Measurements from ENCODE around the gene AVPR1B.

The AVPR1B gene, protein sequence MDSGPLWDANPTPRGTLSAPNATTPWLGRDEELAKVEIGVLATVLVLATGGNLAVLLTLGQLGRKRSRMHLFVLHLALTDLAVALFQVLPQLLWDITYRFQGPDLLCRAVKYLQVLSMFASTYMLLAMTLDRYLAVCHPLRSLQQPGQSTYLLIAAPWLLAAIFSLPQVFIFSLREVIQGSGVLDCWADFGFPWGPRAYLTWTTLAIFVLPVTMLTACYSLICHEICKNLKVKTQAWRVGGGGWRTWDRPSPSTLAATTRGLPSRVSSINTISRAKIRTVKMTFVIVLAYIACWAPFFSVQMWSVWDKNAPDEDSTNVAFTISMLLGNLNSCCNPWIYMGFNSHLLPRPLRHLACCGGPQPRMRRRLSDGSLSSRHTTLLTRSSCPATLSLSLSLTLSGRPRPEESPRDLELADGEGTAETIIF

DNA sequence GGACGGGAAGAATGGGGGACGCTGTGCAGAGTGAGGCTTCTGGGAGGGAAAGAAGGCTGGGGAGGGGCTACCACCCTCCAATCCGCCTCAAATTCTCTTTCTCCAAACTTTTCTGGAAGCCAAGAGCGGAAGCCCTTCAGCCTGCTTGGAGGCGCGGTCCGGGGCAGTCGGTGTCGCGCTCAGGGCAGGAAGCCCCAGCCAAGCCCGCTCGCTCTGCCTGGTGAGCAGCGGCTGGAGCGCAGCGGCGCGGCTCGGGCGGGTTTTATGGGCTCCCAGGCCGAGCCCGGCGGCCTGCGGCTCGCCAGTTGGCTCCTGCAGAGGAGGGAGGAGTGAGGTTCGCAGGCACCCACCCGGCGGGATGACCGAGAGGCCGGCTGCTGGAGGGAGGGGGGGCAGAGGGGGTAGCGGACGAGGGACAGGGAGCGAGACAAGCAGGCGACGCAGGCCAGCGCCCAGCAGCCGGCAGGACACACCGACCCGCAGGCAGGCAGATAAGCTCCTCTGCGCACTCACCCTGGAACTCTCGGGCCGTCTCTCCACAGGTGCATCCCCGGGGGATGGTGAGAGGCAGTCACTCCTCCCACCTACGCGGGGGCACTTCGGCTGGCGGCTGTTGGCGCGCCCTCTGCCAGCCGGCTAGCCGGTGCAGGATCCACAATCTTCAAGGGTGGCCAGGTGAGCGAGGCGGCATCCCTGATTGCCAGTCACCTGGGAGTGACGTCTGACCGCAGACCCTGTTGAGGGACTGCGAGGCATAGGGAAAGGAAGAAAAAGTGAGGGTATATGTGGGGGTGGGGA, at the start of gene AVPR1B:
AVPR1B (minus strand) TSS at position 238 of the 798 bp plus-strand sequence. CDS start 498 bp downstream, outside the sequence.
- in situ Hi-C loops (cut with MboI; ENCODE audit: low sequenced_read_pairs) = no loop called here

DNA sequence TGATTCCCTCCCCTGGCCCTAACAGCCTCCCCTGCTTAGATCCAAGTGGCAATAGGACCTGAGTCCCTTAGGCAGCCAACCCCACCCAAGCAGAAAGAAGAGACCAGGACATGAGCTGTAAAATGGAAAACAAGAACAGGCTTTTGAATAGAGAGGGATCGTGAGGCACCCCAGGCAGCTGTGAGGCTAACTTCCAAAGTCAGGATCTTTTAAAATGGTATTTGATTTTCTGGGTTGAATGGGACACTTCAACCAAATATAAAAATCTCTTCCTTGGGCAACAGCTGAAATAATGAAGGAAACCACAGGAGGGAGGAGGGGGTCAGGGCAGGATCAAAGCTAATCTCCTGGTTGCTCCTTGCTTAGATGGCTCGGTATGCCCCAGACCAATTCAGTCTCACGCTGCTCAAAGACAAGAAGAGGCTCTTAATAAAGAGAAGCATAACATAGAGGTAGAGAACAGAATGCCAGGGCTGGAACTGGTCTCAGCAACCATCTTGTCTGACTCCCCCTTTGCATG, 28.6 kb upstream of the AVPR1B start:
- in situ Hi-C loops (cut with MboI; ENCODE audit: low sequenced_read_pairs) = no loop called here

DNA sequence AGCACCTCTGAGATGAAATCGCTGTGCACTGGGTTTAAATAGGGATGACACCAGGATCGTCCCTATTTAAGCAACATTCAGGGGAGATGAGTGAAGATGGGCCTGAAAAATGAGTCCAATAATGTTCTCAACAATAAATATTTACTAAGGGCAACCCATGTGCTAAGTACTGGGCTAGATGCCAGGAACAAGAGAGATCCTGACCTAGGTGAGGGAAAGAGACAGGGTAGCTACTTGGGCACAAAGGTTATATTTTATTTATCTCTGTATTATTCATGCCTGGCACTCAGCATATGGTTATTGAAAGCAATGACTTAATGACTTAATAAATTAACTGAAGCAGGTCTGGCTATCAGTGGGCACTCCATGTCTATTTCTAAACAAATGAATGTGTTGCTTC, 27.4 kb upstream of the AVPR1B start:
- in situ Hi-C loops (cut with MboI; ENCODE audit: low sequenced_read_pairs) = no loop called here

DNA sequence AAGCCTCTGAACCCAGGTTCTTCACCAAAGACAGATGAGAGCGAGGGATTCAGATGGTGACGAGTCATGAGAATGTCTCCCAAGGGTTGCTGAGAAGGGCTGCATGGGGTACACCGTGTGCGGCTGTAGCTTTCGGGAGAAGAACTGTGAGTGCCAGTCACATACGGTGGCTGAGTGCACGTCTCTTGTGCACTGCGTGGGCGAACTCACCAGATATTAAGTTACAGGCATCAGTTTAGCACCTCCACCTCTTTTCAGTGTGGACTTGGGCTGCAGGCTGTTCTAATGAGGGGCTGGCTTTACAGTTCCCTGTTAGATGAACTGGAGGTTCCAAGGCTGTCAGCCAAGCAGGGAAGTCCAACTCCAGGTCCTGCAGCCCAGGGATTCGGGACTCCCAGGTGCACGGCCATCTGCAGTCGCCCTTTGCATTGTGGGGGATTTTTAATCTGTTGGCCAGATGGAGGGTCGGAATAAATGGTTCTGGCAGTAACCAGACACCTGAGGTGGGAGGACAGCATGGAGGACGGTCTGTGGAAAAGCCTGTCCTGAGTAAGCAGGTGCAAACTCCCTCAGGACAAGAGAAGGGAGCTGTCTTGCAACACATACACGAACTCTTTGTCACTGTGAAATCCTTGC, 26.5 kb upstream of the AVPR1B start:
- in situ Hi-C loops (cut with MboI; ENCODE audit: low sequenced_read_pairs) = no loop called here

DNA sequence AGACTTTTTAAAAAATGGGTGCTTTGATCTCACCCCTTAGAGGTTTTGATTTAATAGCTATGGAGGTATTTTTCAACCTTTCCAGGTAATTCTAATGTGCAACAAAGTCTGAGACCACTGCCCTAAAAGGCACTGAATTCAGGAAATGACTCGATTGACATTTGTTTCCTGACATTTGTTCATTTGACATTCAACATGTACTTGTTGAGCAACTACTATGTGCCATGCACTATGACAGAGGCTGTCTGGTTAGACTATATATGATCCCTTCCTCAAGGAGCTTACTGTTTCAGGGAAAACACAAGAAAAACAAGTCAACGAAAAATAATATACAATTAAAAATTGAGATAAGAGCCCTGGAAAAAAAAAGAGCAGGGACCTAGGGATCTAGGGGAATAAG, 25.6 kb upstream of the AVPR1B start:
- in situ Hi-C loops (cut with MboI; ENCODE audit: low sequenced_read_pairs) = no loop called here

DNA sequence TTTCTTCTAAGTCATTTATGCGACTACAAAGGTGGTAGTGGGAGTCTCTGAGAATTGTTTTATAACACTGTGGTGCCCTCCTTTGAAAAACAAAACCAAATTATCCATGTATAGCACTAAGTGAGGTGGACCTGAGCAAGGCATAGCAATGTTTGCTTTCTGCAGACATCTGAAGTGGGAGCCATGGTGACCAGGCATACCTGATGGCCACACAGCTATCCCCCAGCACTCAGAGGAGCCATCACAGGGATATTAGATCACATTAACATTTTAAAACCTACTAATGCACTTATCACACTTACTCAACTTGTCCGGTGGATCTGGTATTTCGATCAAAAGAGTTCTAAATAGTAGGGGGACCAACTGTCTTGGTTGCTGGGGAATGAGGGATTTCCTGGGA, 24.8 kb upstream of the AVPR1B start:
- in situ Hi-C loops (cut with MboI; ENCODE audit: low sequenced_read_pairs) = no loop called here

DNA sequence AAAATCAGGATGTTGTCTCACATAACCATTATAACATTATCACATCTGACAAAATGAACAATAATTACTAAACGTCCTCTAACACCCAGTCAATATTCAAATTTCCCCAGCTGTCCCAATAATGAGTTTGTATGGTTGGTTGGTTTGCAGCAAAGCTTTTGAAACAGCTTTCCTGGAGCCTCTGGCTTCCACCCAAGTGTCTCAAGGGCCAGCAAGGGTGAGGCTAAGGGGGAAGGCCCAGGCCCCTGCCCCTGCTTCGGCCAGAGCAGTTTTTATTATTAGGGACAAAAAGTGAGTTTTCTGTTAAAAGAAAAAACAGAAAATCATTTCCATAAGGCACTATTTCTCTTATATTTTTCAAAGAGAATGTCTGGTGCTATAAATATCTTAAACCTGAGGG, 19.1 kb upstream of the AVPR1B start:
- in situ Hi-C loops (cut with MboI; ENCODE audit: low sequenced_read_pairs) = no loop called here

DNA sequence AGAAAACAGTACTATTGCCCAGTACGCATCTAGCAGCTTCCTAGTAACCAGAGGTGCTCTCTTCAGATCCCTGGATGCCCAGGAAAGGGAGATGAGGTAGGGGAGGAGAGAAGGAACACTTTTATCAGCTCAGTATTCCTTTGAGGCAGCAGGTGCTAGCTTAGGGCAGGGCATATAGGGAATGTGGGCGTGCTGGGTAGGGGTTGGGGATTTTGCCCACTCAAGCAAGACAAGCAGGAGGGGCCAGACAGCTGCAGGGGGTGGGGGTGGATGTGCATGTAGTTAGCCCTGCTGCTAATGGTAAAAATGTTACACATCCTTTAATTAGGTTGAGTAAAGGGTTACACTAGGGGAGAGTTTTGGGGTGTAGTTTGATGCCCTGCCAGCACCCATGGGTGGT, 18.1 kb upstream of the AVPR1B start:
- in situ Hi-C loops (cut with MboI; ENCODE audit: low sequenced_read_pairs) = no loop called here

DNA sequence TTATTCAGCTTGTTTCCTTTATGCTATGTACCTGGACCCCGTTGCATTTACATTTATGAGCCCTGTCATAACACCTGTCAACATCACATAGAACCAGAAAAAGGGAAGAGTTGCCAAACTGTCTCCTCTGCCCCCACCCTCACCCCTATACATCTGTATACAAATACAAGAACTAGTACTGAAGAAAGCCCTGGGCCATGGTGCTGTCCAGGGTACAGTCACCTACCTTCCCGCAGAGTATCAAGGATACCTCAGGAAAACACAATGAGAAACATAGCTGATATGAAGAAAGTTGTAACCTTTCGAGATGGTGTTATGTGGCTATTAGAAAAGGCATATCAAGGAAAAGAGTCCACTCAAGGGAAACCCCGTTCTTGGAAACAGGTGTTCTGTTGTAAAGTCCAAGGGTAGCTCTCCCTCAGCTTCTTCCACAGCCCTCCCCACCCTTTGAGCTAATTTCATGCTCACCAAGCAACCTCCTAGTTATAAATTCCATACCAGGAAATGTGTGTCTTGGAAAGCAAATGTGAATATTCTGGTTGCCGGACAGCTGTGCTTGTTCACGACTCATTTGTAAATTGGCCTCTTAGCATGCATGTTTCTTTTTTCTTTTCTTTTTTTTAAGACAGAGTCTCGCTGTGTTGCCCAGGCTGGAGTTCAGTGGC, 16.7 kb upstream of the AVPR1B start:
- in situ Hi-C loops (cut with MboI; ENCODE audit: low sequenced_read_pairs) = no loop called here

DNA sequence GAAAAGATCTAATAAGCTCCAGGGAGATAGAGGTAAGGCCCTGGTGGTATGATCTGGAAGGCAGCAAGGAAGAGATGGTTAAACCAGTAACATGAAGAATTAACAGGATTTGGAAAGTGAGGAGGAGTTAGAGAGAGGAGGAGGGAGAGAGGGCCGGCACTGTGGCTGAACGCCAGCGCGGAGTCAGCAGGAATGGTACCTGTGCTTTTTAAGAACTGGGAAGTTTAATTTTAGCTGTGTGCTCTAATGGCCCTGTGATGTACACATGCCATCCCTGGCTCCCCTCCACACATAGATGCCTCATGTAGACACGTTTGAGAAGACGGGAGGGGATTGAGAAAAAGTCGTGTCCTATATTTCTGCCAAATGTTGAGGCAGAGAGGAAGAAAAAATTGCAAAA, 13.8 kb upstream of the AVPR1B start:
- in situ Hi-C loops (cut with MboI; ENCODE audit: low sequenced_read_pairs) = no loop called here

DNA sequence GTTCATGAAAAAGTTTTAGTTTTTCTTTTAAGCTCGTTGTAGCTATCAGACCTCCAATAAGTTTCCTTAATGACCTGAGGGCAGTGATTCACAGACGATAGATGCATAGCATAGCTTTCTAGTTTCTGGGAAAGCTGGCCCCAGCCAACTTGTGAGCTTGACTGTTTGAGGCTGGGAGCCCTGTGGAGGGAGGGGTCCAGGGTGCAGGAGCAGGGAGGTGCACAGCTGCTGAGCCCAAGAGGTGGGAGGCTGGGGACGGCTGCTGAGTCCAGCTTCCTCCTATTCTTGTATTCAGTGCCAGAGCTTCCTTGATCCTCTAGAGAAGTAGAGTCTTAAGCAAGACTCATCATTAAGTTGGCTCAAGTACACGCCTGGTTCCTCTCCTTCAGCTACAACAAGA, 11.0 kb upstream of the AVPR1B start:
- in situ Hi-C loops (cut with MboI; ENCODE audit: low sequenced_read_pairs) = no loop called here

DNA sequence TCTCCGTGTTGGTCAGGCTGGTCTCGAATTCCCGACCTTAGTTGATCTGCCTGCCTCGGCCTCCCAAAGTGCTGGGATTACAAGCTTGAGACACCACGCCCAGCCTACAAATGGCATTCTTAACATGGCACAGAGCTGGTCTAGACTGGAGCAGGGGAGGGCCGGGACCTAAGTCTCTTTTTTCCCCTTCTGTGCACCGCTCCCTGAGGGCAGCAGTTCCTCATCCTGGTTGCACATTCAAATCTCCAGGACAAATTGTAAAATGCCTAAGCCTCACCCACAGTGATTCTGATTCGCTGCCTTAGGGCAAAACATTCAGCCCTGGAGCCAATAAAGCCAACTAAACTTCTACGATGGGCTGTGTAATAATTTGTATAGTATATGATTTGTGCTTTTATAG, 10.1 kb upstream of the AVPR1B start:
- in situ Hi-C loops (cut with MboI; ENCODE audit: low sequenced_read_pairs) = no loop called here

DNA sequence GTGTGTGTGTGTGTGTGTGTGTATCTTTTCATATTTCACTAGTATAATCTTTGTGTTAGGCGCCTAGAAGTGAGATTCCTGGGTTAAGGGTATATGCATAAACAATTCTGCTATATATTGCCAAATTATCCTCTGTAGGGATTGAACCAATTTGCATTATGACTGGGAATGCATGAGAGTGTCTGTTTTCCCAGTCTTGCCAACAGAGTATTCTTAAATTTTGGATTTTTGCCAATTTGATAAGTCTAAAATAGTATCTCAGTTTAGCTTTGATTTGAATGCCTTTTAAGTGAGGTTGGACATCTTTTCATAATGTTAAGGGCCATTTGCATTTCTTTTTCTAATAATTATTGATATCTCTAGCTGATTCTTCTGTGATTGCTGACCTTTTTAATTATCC, 8.2 kb upstream of the AVPR1B start:
- in situ Hi-C loops (cut with MboI; ENCODE audit: low sequenced_read_pairs) = no loop called here

DNA sequence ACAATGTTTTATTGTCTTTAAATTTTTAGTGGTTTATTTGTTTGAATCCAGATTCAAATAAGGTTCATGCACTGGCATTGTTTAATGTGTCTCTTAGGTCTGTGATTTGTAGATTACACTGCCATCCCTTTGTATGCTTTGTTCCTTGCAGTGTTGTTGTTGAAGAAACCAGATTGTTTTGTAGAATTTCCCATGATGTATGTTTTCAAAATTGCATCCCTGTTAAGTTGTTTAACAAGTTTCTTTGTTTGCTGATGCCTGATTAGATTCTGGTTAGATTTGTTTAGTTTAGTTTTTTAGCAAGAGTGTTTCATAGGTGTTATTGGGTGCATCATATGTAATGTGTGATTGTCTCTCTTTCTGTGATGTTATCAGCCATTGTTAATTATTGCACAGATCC, 5.5 kb upstream of the AVPR1B start:
- in situ Hi-C loops (cut with MboI; ENCODE audit: low sequenced_read_pairs) = no loop called here

DNA sequence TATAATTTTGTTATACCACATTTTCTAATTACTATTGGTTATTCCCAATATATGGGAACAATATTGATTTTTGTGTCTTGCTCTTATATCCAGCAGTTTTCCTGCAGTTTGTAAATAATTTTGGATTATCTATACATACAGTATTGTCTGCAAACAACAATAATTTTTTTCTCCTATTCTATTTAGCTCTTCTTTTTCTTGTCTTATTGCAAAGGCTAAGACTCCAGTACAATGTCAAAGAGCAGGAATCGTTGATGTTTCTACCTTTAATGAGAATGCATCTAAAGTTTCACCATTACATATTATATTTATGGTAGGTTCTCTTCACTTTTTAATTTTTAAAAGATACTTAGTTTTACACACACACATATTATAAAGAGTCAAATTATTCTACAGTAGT, 4.1 kb upstream of the AVPR1B start:
- in situ Hi-C loops (cut with MboI; ENCODE audit: low sequenced_read_pairs) = no loop called here

DNA sequence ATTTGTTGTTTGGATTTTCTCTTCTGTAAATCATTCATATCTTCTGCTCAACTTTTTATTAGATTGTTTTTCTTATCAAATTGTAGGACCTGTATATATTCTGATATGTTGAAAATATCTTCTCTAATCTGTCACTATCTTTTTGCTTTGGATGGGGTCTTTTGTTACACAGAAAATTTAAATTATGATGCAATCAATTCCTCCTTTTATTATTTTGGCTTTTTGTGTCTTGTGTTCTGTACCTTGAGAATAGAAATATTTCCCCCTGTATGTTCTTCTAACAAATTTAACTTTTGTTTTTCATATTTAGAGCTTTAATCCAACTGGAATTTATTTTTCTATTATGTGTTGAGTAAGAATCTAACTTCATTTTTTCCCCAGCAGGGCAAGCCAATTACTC, 3.2 kb upstream of the AVPR1B start:
- in situ Hi-C loops (cut with MboI; ENCODE audit: low sequenced_read_pairs) = no loop called here

DNA sequence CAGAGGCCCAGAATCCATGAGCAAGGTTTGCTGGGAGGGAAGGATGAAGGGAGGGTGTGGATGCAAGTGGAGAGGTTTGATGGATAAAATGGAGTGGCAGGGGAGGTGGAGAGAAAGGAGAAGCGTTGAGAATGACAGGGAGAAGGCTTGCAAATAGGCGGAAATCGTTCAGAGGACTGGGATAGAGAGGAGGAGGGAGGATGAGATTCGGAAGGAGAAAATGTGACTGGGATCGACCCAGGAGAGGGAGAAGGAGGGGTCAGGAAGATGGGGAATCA, 376 bp downstream of the AVPR1B start:
- in situ Hi-C loops (cut with MboI; ENCODE audit: low sequenced_read_pairs) = no loop called here

DNA sequence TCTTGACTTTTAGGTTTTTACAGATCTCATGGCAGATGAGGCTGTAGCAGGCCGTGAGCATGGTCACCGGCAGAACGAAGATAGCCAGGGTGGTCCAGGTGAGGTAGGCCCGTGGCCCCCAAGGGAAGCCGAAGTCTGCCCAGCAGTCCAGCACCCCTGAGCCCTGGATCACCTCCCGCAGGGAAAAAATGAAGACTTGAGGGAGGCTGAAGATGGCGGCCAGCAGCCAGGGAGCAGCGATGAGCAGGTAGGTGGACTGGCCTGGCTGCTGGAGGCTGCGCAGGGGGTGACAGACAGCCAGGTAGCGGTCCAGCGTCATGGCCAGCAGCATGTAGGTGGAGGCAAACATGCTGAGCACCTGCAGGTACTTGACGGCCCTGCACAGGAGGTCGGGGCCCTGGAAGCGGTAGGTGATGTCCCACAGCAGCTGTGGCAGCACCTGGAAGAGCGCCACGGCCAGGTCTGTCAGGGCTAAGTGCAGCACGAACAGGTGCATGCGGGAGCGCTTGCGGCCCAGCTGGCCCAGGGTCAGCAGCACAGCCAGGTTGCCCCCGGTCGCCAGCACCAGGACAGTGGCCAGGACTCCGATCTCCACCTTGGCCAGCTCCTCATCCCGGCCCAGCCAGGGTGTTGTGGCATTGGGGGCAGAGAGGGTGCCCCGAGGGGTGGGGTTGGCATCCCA, 856 bp downstream of the AVPR1B start:
- in situ Hi-C loops (cut with MboI; ENCODE audit: low sequenced_read_pairs) = no loop called here

DNA sequence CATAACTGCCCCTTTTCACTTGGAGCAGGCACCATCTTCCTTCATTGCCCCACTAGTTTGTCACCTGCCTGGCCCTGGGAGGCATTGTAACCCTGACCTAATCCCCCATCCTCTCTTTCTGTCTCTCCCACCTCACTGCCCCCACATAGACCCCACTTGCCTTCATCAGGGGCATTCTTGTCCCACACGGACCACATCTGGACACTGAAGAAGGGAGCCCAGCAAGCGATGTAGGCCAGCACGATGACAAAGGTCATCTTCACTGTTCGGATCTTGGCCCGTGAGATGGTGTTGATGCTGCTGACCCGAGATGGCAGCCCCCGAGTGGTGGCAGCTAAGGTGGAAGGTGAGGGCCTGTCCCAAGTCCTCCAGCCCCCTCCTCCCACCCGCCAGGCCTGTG, 1.4 kb downstream of the AVPR1B start:
- in situ Hi-C loops (cut with MboI; ENCODE audit: low sequenced_read_pairs) = no loop called here

DNA sequence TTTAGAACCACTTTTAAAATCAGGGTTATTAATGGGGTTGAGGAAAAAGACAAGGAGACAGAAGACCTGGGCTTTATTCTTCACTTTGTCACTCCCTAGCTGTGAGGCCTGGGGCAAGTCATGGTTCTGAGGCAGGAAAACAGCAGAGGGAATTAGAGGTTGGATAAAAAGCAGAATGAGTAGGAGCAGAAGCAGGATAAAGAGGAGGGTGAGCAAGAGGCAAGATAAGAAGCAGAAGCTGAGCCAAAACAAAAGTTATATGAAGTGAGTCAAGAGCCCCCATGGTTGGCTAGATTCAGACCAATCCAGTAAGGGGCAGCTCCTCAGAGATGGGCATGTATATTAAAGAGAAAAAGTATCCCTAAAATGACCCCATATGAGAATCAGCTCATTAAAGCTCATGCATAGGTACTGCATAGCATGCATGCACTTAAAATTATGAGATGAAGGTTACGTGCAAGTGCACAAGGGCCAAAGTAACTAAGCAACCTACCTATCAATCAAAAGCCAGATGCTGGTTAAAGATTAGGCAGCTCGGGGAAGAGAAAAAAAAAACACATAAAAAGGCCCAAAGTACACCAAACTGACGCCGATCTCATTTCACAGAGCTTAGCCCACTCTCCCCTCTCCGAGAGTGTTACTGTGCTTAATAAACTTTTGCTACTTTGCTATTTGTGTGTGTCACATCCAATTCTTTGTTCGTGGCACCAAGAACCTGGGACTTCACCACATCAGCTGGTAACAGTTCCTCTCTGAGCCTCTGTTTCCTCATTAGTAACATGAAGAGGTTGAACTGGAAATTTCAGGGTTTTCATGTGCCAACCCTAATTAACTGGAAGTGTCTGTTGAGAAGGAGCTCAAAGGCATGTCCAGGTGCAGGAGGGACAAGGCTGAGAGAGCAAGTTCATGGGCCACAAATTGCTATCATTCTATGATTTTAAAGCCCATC, 2.2 kb downstream of the AVPR1B start:
- in situ Hi-C loops (cut with MboI; ENCODE audit: low sequenced_read_pairs) = no loop called here

All from hTERT RPE-1 (cell line).